Measurements from ENCODE around the gene OCSTAMP. TPM values are rescaled to one million over a fixed set of nuclear protein-coding genes. Genes with fewer than 3 reads are reported as not detected.

OCSTAMP gene
- total RNA-seq, 2 experiments from 2014 or later: not detected

DNA sequence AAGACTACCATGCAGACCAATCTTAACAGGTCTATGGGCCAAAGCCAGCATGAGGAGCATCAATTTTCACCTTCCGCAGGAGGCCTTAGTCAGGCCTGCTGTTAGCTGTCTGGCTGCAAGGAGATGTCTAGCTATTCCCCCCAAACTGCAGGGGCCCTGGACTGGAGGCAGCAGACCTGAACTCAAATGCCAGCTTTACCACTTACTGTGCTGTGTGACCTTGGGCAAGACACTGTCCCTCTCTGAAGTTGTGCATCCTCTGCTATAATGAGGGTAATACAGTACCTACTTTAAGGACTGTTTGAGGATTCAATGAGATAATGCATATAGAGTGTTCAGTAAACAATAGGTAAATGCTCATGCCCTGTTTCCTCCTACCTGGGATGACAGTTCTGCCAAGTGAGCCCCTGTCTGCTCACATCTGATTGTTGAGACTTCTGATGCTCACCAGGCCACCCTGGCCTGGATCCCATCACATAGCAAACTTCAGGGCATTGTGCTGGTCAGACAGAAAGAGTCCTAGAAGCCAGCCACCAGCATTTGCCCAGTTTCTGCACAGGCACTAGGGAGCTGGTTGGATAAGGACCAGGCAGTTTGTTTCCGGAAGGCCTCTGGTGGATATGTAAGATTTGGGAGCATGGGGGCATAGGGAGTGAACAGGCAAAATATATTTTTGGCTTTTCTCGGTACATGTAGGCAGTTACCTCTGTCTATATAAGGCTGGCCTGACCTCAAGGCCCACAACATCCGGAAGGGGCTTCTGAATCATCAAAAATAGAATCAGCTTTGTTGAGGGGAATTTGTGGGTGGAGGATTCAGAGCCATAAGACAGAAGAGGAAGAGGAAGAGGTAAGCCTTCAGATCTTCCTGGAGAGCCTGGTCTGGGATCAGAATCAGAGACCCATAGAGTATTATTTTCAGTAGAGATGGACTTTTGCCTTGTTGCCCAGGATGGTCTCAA, 2.3 kb upstream of the OCSTAMP start:
- Histone ChIP-seq H3K27ac (ENCODE audit: low read depth in 1 of 2, low read length in 2 of 2) (no peak overlapping the region), H3K36me3 (ENCODE audit: insufficient read depth, low read length) (no peaks in the 10 kb centered on the region), H3K27me3 (ENCODE audit: control insufficient read depth in 1 of 2, insufficient read depth in 2 of 2, low read length in 2 of 2) (peaks cover 0 to 6% of the 10 kb centered on the region in 2 experiments), H3K4me3 (ENCODE audit: low read length) (no peak overlapping the region), H3K4me1 (ENCODE audit: insufficient read depth, low read length) (peaks cover 18% of the 10 kb centered on the region), H3K9me3 (ENCODE audit: control insufficient read depth in 1 of 2, insufficient read depth in 1 of 2, low read length in 2 of 2) (no peaks in the 10 kb centered on the region)
- Mint-ChIP-seq H3K4me1 (ENCODE audit: low read depth) (peaks cover 11% of the 10 kb centered on the region), H3K36me3 (ENCODE audit: low read depth) (no peaks in the 10 kb centered on the region), H3K4me3 (no peak overlapping the region), H3K27ac (no peak overlapping the region), H3K9me3 (no peaks in the 10 kb centered on the region), H3K27me3 (no peaks in the 10 kb centered on the region)
- CTCF ChIA-PET: interaction anchor here (1.2 kb wide), 1 partner anchor 9 kb away, joined by 3 read pairs; no protein-coding TSS in a partner anchor
- TF ChIP-seq, protein P1, sequence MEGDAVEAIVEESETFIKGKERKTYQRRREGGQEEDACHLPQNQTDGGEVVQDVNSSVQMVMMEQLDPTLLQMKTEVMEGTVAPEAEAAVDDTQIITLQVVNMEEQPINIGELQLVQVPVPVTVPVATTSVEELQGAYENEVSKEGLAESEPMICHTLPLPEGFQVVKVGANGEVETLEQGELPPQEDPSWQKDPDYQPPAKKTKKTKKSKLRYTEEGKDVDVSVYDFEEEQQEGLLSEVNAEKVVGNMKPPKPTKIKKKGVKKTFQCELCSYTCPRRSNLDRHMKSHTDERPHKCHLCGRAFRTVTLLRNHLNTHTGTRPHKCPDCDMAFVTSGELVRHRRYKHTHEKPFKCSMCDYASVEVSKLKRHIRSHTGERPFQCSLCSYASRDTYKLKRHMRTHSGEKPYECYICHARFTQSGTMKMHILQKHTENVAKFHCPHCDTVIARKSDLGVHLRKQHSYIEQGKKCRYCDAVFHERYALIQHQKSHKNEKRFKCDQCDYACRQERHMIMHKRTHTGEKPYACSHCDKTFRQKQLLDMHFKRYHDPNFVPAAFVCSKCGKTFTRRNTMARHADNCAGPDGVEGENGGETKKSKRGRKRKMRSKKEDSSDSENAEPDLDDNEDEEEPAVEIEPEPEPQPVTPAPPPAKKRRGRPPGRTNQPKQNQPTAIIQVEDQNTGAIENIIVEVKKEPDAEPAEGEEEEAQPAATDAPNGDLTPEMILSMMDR (IDR thresholded peaks at IDR 0.05): no peak
- ATAC-seq (ENCODE audit: poor library complexity) (no peak), DNase-seq (peak in 3 of 14 experiments; percentile 53 to 58 (median 53))
- POLR2A ChIA-PET: interaction anchor here (1.0 kb wide), 1 partner anchor 10 kb away, joined by 6 read pairs; no protein-coding TSS in a partner anchor
- intact Hi-C loops (cut with DNase I, micrococcal nuclease): no loop called here

DNA sequence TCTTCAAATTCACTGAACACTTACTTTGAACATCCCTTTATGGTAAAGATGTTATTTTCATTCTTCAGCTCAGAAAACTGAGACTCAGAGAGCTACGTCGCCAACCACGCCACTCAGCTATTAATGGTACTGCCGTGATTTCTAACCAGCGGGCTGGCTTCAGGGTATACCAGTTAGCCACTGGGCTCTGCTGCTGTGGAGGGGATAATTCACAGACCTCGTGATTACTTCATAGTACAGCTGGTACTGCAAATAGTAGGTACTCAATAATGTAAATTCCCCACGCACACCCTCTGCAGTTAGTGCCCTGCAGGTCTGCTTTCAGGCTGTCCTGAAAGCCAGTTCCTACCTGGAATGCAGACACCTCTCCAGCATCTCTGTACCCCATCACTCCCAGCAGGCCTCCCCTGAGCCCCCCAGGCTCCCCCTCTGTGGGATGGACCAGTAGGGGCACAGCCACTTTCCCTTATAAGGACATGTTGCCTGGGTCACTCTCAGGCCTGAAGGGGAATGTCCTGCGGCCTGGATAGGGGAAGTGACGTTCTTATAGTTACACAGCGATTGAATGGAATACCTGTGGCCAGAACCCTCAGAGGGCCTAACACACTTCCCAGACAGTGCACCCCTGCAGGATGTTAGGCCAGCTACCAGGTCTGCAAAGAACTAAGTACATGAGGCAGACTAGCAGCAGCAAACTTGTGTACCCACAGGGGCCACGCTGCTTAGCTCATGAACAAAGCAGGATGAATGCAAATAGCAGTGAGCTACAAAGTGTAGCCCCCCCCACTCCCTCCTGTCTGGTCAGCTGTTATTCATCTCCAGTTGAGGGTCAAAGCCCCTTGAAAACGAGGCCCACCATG, 1.3 kb upstream of the OCSTAMP start:
- TF ChIP-seq, protein P1 (IDR thresholded peaks at IDR 0.05): no peak

DNA sequence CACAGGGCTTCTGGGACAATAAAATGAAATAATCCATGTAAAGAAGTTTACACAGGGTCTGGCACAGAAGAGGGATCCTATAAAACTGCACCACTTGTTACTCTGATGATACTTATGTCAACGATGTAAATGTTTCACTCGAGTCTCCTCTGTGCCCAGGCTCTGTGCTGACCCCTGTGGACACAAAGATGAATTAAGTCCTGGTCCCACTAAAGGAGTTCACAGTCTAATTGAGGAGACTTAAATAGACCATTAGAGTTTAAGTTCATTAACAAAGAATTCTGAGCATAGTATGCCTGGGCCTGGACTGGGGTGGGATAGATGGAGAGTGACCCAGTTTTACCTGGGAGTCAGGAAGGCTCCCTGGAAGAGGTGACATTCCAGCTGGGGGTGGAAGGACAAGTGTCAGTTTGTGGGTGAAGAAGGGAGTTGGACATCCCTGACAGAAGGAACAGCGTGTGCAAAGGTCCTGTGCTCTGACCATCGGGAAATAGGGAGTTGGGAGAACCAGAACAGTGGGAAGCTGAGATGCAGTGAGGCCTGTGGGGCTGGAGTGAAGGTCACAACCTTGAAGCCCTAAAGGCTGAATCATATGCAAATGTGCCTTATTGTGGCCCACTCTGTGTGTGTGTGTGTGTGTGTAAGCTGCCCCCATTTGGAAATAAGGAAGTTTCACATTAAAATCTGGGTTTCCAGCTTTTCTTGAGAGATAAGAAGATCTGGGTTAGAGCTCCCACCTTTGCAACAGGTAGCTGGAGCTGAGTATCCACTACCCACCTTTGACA, 1.1 kb downstream of the OCSTAMP start:
- H3K27me3 Mint-ChIP-seq: no peaks in the 10 kb centered on the region
- POLR2A ChIA-PET: no interaction called here
- CTCF ChIA-PET: no interaction called here

More for the DNA sequence above, 1.3 kb upstream of the OCSTAMP start:
- Histone ChIP-seq H3K9me3 (ENCODE audit: control insufficient read depth in 1 of 2, insufficient read depth in 1 of 2, low read length in 2 of 2) (no peaks in the 10 kb centered on the region), H3K27me3 (ENCODE audit: control insufficient read depth in 1 of 2, insufficient read depth in 2 of 2, low read length in 2 of 2) (peaks cover 0 to 6% of the 10 kb centered on the region in 2 experiments), H3K36me3 (ENCODE audit: insufficient read depth, low read length) (no peaks in the 10 kb centered on the region), H3K4me1 (ENCODE audit: insufficient read depth, low read length) (peaks cover 18% of the 10 kb centered on the region), H3K27ac (ENCODE audit: low read depth in 1 of 2, low read length in 2 of 2) (no peak overlapping the region), H3K4me3 (ENCODE audit: low read length) (no peak overlapping the region)
- Mint-ChIP-seq H3K27me3 (no peaks in the 10 kb centered on the region), H3K36me3 (ENCODE audit: low read depth) (no peaks in the 10 kb centered on the region), H3K9me3 (no peaks in the 10 kb centered on the region), H3K4me3 (no peak overlapping the region), H3K27ac (no peak overlapping the region), H3K4me1 (ENCODE audit: low read depth) (peaks cover 11% of the 10 kb centered on the region)
- intact Hi-C loops (cut with DNase I, micrococcal nuclease): no loop called here
- CTCF ChIA-PET: no interaction called here
- DNase-seq (peak in 1 of 14 experiments; percentile 12), ATAC-seq (ENCODE audit: poor library complexity) (no peak)
- POLR2A ChIA-PET: interaction anchor here (1.0 kb wide), 1 partner anchor 11 kb away, joined by 6 read pairs; no protein-coding TSS in a partner anchor

More for the DNA sequence above, 1.1 kb downstream of the OCSTAMP start:
- TF ChIP-seq, protein P1 (IDR thresholded peaks at IDR 0.05): no peak
- Histone ChIP-seq H3K27me3 (ENCODE audit: control insufficient read depth in 1 of 2, insufficient read depth in 2 of 2, low read length in 2 of 2) (peaks cover 0 to 6% of the 10 kb centered on the region in 2 experiments), H3K9me3 (ENCODE audit: control insufficient read depth in 1 of 2, insufficient read depth in 1 of 2, low read length in 2 of 2) (peaks cover 0 to 3% of the 10 kb centered on the region in 2 experiments), H3K4me1 (ENCODE audit: insufficient read depth, low read length) (peaks cover 34% of the 10 kb centered on the region), H3K27ac (ENCODE audit: low read depth in 1 of 2, low read length in 2 of 2) (no peak overlapping the region), H3K4me3 (ENCODE audit: low read length) (no peak overlapping the region), H3K36me3 (ENCODE audit: insufficient read depth, low read length) (no peaks in the 10 kb centered on the region)
- ATAC-seq (ENCODE audit: poor library complexity) (no peak), DNase-seq (no peak)
- Mint-ChIP-seq H3K36me3 (ENCODE audit: low read depth) (no peaks in the 10 kb centered on the region), H3K4me1 (ENCODE audit: low read depth) (peaks cover 11% of the 10 kb centered on the region), H3K9me3 (no peaks in the 10 kb centered on the region), H3K4me3 (no peak overlapping the region), H3K27ac (no peak overlapping the region)
- intact Hi-C loops (cut with DNase I, micrococcal nuclease): no loop called here

Data from CD4-positive, alpha-beta T cell (primary cell).